Right lobe of liver (tissue), 4 donors: ENCODE results near the gene CCDC89.

Experiments used
- CTCF ChIP-seq, 4 donors: fragments of 200-600 bp in 3 of 4; fragments of 450-650 bp in 1 of 4; IDR thresholded peaks; one replicate each; pipeline versions ENCODE4 v1.5.1 to v1.8.0; 2016 to 2022; ENCODE audit warnings: antibody characterized with exemption in 4 of 4, mild to moderate bottlenecking in 2 of 4
- POLR2A ChIP-seq: fragments of 450-650 bp; IDR thresholded peaks from one replicate; pipeline ENCODE4 v1.6.1; 2017; ENCODE audit warnings: antibody characterized with exemption, mild to moderate bottlenecking
- donor health status: DM: no; HTN: no; CAD: no.
- donor health status: DM: no; HTN: no; CAD: no.
- donor health status: DM: no; HTN: yes; CAD: no.

- TF ChIP-seq CTCF (IDR thresholded peaks at IDR 0.05), result no peak
- no peak for TF ChIP-seq POLR2A
These were observed 47.0 kb upstream of the CCDC89 start for GRCh38 chr11:85732965-85733364.
